Activated CD4-positive, alpha-beta T cell treated with anti-CD3 and anti-CD28 coated beads, Interleukin-2, Interleukin-4, amounts not matched to agents 100 ng/mL and 50 ng/mL, durations not matched to agents 16 hours and 8 hours (primary cell): ENCODE measurements around the gene IQCH.
A peak's percentile ranks its signal among the peaks of the same experiment; 100 is the strongest.

ENCODE experiments used
- DNase-seq: peaks from one replicate; pipeline ENCODE4 v3.0.0-alpha.2; 2020; ENCODE audit warnings: low spot score

IQCH gene

GRCh38 chr15:67254238-67255175, at the start of gene IQCH, which contains the start of gene AAGAB:
TSS of gene IQCH (plus strand) at chr15:67254786. CDS start at chr15:67254897, 111 bp downstream.
TSS of gene AAGAB (minus strand) at chr15:67254661. CDS start at chr15:67254631, 30 bp downstream.
- peak; percentile 99 for DNase-seq

- DNase-seq = no peak
Measured at GRCh38 chr15:67207555-67208207, 46.9 kb upstream of the IQCH start.

- DNase-seq = no peak
Measured at GRCh38 chr15:67208396-67208795, 46.2 kb upstream of the IQCH start.

- DNase-seq = no peak
Measured at GRCh38 chr15:67210555-67211168, 43.9 kb upstream of the IQCH start.

- DNase-seq = no peak
Measured at GRCh38 chr15:67212684-67213367, 41.8 kb upstream of the IQCH start.

- DNase-seq = no peak
Measured at GRCh38 chr15:67215102-67215501, 39.5 kb upstream of the IQCH start.

- no peak for DNase-seq
Measured at GRCh38 chr15:67216859-67217258, 37.7 kb upstream of the IQCH start.

- peak; percentile 11 for DNase-seq
Measured at GRCh38 chr15:67218428-67218827, 36.2 kb upstream of the IQCH start.

- DNase-seq = no peak
Measured at GRCh38 chr15:67219288-67219687, 35.3 kb upstream of the IQCH start.

- no peak for DNase-seq
Measured at GRCh38 chr15:67224889-67225288, 29.7 kb upstream of the IQCH start.

- DNase-seq = no peak
Measured at GRCh38 chr15:67225336-67225735, 29.2 kb upstream of the IQCH start.

GRCh38 chr15:67227431-67227830, 27.2 kb upstream of the IQCH start:
- DNase-seq = no peak

- no peak for DNase-seq
Measured at GRCh38 chr15:67227846-67228245, 26.7 kb upstream of the IQCH start.

GRCh38 chr15:67228286-67228685, 26.3 kb upstream of the IQCH start:
- DNase-seq = no peak

GRCh38 chr15:67230504-67230903, 24.1 kb upstream of the IQCH start:
- no peak for DNase-seq

- DNase-seq = no peak
Measured at GRCh38 chr15:67232591-67232990, 22.0 kb upstream of the IQCH start.

GRCh38 chr15:67240235-67241131, 14.1 kb upstream of the IQCH start:
- DNase-seq = peak; percentile 39

- DNase-seq = peak; percentile 91
Measured at GRCh38 chr15:67241132-67241855, 13.3 kb upstream of the IQCH start.

GRCh38 chr15:67242708-67243111, 11.9 kb upstream of the IQCH start:
- no peak for DNase-seq

GRCh38 chr15:67244971-67245478, 9.6 kb upstream of the IQCH start:
- no peak for DNase-seq
